HepG2 (cell line): Measurements from ENCODE around the gene BMF. TPM values are rescaled to one million over a fixed set of nuclear protein-coding genes. Genes with fewer than 3 reads are reported as not detected.

Experiments
- ATAC-seq: fragments of 200-7000 bp; cut with Tn5 transposase; 3 replicates; pipeline ENCODE4 v1.9.1; 2020; ENCODE audit warnings: mild to moderate bottlenecking, moderate library complexity
- BruUV-seq: library from RNA; stranded (reverse); fragments of 400-500 nt; replicated peaks from 2 replicates; lab custom pipeline; 2021; lab: Mats Ljungman, UMichigan
- CTCF ChIA-PET: fragments of 300-600 bp; formaldehyde crosslinking; extraction: SDS; loops from one replicate; lab custom pipeline; 2021; ENCODE audit warnings: low total read pairs, inconsistent platforms, low intra/inter-chr PET ratio; lab: Yijun Ruan, JAX
- POLR2A ChIA-PET: fragments of 350-600 bp; sonication (Branson Sonifier 250); formaldehyde crosslinking; loops from one replicate; lab custom pipeline; 2020; ENCODE audit warnings: antibody characterized with exemption, inconsistent platforms; lab: Yijun Ruan, JAX
- DNase-seq: peaks from one replicate; pipeline ENCODE4 v3.0.0-alpha.2; 2015; ENCODE audit warnings: low spot score
- FAIRE-seq: peaks from 3 replicates; lab custom pipeline; 2011; peaks lifted over from hg19 to GRCh38; lab: Jason Lieb, UNC
- H2AFZ ChIP-seq: one replicate; pipeline ENCODE4 v1.6.1; 2011; ENCODE audit warnings: low read length, inconsistent platforms
- H3K27ac ChIP-seq: fragments of 300-600 bp; 3 replicates; pipeline ENCODE4 v1.8.0; 2011; ENCODE audit warnings: mixed run types, mild to moderate bottlenecking, mixed read lengths, low read length, inconsistent platforms; ENCODE audit not compliant: insufficient read depth; ENCODE audit errors: extremely low read length
- H3K27me3 ChIP-seq, 2 experiments: fragments of 200-600 bp in 1 of 2; 2 replicates in 1 of 2; 3 replicates in 1 of 2; pipeline versions ENCODE4 v1.6.0 to v1.8.0; 2011; ENCODE audit warnings: low read length in 2 of 2, mild to moderate bottlenecking in 2 of 2, moderate library complexity in 2 of 2, inconsistent platforms in 1 of 2; ENCODE audit not compliant: insufficient read depth in 2 of 2, control insufficient read depth in 1 of 2
- H3K36me3 ChIP-seq, 2 experiments: fragments of 200-600 bp in 1 of 2; replicated peaks in 1 of 2; 2 replicates in 1 of 2; 3 replicates in 1 of 2; pipeline versions ENCODE4 v1.5.1 to v1.8.0; 2011; ENCODE audit warnings: low read length in 2 of 2, inconsistent platforms in 1 of 2; ENCODE audit not compliant: insufficient read depth in 2 of 2, control insufficient read depth in 1 of 2
- H3K4me1 ChIP-seq: 2 replicates; pipeline ENCODE4 v1.5.1; 2012; ENCODE audit warnings: low read length, inconsistent platforms; ENCODE audit not compliant: insufficient read depth
- H3K4me2 ChIP-seq: 2 replicates; pipeline ENCODE4 v1.6.0; 2011; ENCODE audit warnings: low read depth, low read length, inconsistent platforms
- H3K4me3 ChIP-seq, 3 experiments: fragments of 200-600 bp in 1 of 3; sonication (generic), shearing (Covaris generic) in 1 of 3; replicated peaks in 1 of 3; 2 replicates each; pipeline ENCODE4 v1.5.1; 2011 to 2016; ENCODE audit warnings: low read length in 3 of 3, inconsistent platforms in 2 of 3, low read depth in 2 of 3, mild to moderate bottlenecking in 2 of 3, control low read depth in 1 of 3, mixed read lengths in 1 of 3; ENCODE audit not compliant: insufficient read depth in 1 of 3
- H3K79me2 ChIP-seq: one replicate; pipeline ENCODE4 v1.6.1; 2011; ENCODE audit warnings: low read length, inconsistent platforms; ENCODE audit not compliant: insufficient read depth
- H3K9ac ChIP-seq: 2 replicates; pipeline ENCODE4 v1.6.0; 2011; ENCODE audit warnings: mild to moderate bottlenecking, low read depth, low read length, inconsistent platforms; ENCODE audit not compliant: insufficient read depth
- H3K9me3 ChIP-seq: 2 replicates; pipeline ENCODE4 v1.5.1; 2012; ENCODE audit warnings: mild to moderate bottlenecking, low read length
- H4K20me1 ChIP-seq: 2 replicates; pipeline ENCODE4 v1.6.0; 2011; ENCODE audit warnings: inconsistent platforms, mild to moderate bottlenecking, low read length, moderate library complexity; ENCODE audit not compliant: insufficient read depth
- BCLAF1 ChIP-seq: fragments of 450-650 bp; IDR thresholded peaks from 2 replicates; pipeline ENCODE4 v1.6.1; 2017; ENCODE audit warnings: mild to moderate bottlenecking
- CENPX ChIP-seq: sonication (generic); formaldehyde crosslinking; IDR thresholded peaks from 2 replicates; pipeline ENCODE4 v1.9.0; 2021; ENCODE audit warnings: mild to moderate bottlenecking, missing genetic modification reagents, moderate library complexity
- CHD4 ChIP-seq: fragments of 200-600 bp; sonication (generic); IDR thresholded peaks from 2 replicates; pipeline ENCODE4 v1.7.0; 2017; ENCODE audit warnings: mild to moderate bottlenecking, low read length, borderline replicate concordance
- SATB2 ChIP-seq: sonication (generic); formaldehyde crosslinking; IDR thresholded peaks from 2 replicates; pipeline ENCODE4 v1.5.0; 2020; ENCODE audit warnings: missing genetic modification reagents
- TOE1 ChIP-seq: sonication (generic); formaldehyde crosslinking; IDR thresholded peaks from 2 replicates; pipeline ENCODE4 v1.4.0; 2020; ENCODE audit warnings: mild to moderate bottlenecking, missing genetic modification reagents
- ZNF749 ChIP-seq: sonication (generic); formaldehyde crosslinking; IDR thresholded peaks from 2 replicates; pipeline ENCODE4 v1.8.0; 2022; ENCODE audit warnings: mild to moderate bottlenecking, missing genetic modification reagents, moderate library complexity, borderline replicate concordance
- WGBS: methylation state at CpG from one replicate; pipeline ENCODE4 v1.1.6; 2017; ENCODE audit warnings: low lambda C conversion rate; 5-methylcytosine and 5-hydroxymethylcytosine counted together
- in situ Hi-C: cut with HindIII; loops from 2 replicates; pipeline ENCODE4 v1.10.0; 2017; ENCODE audit warnings: low pct_unique_long_range_greater_than_20kb; ENCODE audit not compliant: extremely low pct_ligation_motif_present
- intact Hi-C: fragments of 100-400 bp; cut with micrococcal nuclease; formaldehyde crosslinking; loops from one replicate; pipeline ENCODE4 v1.10.0; 2022; ENCODE audit not compliant: unreplicated experiment
- polyA plus RNA-seq, 8 experiments: library from polyadenylated mRNA; depleted of rRNA in 3 of 8; stranded (reverse) in 7 of 8; unstranded in 1 of 8; fragments of >200 nt; fragmentation: Illumina TruSeq in 4 of 8; extraction: Trizol in 4 of 8; gene quantifications; 2 replicates each; pipeline versions ENCODE4 v1.2.1 to v1.2.3, GENCODE V29; 2011 to 2016; ENCODE audit warnings: low read depth in 4 of 8, missing spikeins in 1 of 8, mixed read lengths in 1 of 8; ENCODE audit not compliant: insufficient read depth in 1 of 8
- total RNA-seq, 5 experiments: library from RNA; depleted of rRNA; stranded (reverse); fragments of >200 nt; fragmentation: Illumina TruSeq; extraction: Trizol; gene quantifications; 2 replicates each; pipeline ENCODE4 v1.2.3, GENCODE V29; 2016; ENCODE audit warnings: low read depth in 1 of 5
- TF ChIP-seq, protein P1 (sequence below): IDR thresholded peaks from 2 replicates; pipeline ENCODE4 v1.6.1; 2016; ENCODE audit warnings: missing biosample characterization, missing genetic modification reagents, low read depth
- TF ChIP-seq, protein P2 (sequence below): IDR thresholded peaks from 2 replicates; pipeline ENCODE4 v1.6.1; 2018; ENCODE audit warnings: missing genetic modification reagents
- TF ChIP-seq, protein P3 (sequence below): sonication (generic); formaldehyde crosslinking; IDR thresholded peaks from 2 replicates; pipeline ENCODE4 v1.5.0; 2020; ENCODE audit warnings: mild to moderate bottlenecking, missing genetic modification reagents

BMF gene
- total and polyA plus RNA-seq, 2 of the 13 experiments (the other 11 are each of a cell fraction or from before 2014, with no cell fraction given): 8.7 to 15.9 TPM

- H3K9me3 ChIP-seq: no peaks in the 10 kb centered on the region
- TF ChIP-seq, protein P1, sequence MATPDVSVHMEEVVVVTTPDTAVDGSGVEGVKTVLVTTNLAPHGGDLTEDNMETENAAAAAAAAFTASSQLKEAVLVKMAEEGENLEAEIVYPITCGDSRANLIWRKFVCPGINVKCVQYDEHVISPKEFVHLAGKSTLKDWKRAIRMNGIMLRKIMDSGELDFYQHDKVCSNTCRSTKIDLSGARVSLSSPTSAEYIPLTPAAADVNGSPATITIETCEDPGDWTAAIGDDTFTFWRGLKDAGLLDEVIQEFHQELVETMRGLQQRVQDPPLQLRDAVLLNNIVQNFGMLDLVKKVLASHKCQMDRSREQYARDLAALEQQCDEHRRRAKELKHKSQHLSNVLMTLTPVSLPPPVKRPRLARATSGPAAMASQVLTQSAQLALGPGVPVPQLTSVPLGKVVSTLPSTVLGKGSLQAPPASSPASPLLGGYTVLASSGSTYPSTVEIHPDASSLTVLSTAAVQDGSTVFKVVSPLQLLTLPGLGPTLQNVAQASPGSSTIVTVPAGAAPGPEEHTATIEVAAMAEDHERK: no peak
- 0 out of 2 replicates have a peak, but pooled peaks have one; percentile 24 for TF ChIP-seq SATB2
- TF ChIP-seq, all 625 proteins: peak for 1
- Histone ChIP-seq H3K9ac (no peak overlapping the region), H3K27ac (no peak overlapping the region), H4K20me1 (no peaks in the 10 kb centered on the region), H2AFZ (no peak overlapping the region), H3K4me2 (no peak overlapping the region), H3K4me3 (no peak overlapping the region), H3K27me3 (peaks cover 0 to 9% of the 10 kb centered on the region in 2 experiments; a peak in 2 of 5 replicates), H3K36me3 (no peaks in the 10 kb centered on the region), H3K4me1 (peaks cover under 1% of the 10 kb centered on the region; the same call in 1 of the 2 replicates), H3K79me2 (no peaks in the 10 kb centered on the region)
- POLR2A ChIA-PET: no interaction called here
- intact Hi-C loops (no loop called here), in situ Hi-C loops (no loop called here)
- CTCF ChIA-PET: no interaction called here
- no TSS peak for BruUV-seq
- no peak for FAIRE-seq
- ATAC-seq: peak; percentile 42; the same call in 2 of the 3 replicates
- DNase-seq: no peak
- WGBS: 52% methylated on average over 19 of the region's 19 CpGs
Observed at GRCh38 chr15:40130799-40131502, 22.3 kb upstream of the BMF start.

DNA sequence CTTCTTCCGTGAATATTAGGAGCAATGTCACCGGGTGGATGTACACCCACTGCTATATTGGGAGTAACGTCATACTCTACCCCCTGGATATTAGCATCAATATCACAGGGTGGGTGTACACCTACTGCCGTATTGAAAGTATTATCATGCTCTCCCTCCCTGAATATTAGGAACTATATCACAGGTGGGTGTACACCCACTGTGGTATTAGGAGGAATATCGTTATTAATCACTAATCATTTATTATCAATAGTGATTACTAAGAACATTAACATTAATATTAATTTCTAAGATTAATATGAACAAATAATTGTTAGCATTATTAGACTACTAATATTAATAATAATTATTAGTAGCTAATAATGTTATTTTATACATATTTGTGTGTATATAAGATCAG, 21.4 kb upstream of the BMF start:
- H3K9ac ChIP-seq: no peak overlapping the region
- no peaks in the 10 kb centered on the region for H3K36me3 ChIP-seq
- no peak overlapping the region for H2AFZ ChIP-seq
- H3K79me2 ChIP-seq: no peaks in the 10 kb centered on the region
- FAIRE-seq (no peak), DNase-seq (no peak), ATAC-seq (no peak)
- intact Hi-C loops (no loop called here), in situ Hi-C loops (no loop called here)
- H3K9me3 ChIP-seq: no peaks in the 10 kb centered on the region
- no peak overlapping the region for H3K4me2 ChIP-seq
- 7% methylated on average over 5 of the region's 5 CpGs for WGBS
- no peaks in the 10 kb centered on the region for H3K4me1 ChIP-seq
- BruUV-seq: no TSS peak
- no peak overlapping the region for H3K27ac ChIP-seq
- H3K27me3 ChIP-seq: peaks cover 0 to 9% of the 10 kb centered on the region in 2 experiments; a peak in 2 of 5 replicates
- no peaks in the 10 kb centered on the region for H4K20me1 ChIP-seq
- ChIA-PET POLR2A (no interaction called here), CTCF (no interaction called here)
- H3K4me3 ChIP-seq: no peak overlapping the region
- TF ChIP-seq BCLAF1 (no peak), TOE1 (CRISPR knock-in tag) (no peak), ZNF749 (no peak), CENPX (CRISPR knock-in tag) (no peak), CHD4 (no peak)
- TF ChIP-seq, protein P2, sequence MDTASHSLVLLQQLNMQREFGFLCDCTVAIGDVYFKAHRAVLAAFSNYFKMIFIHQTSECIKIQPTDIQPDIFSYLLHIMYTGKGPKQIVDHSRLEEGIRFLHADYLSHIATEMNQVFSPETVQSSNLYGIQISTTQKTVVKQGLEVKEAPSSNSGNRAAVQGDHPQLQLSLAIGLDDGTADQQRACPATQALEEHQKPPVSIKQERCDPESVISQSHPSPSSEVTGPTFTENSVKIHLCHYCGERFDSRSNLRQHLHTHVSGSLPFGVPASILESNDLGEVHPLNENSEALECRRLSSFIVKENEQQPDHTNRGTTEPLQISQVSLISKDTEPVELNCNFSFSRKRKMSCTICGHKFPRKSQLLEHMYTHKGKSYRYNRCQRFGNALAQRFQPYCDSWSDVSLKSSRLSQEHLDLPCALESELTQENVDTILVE: no peak
- TF ChIP-seq, protein P3, sequence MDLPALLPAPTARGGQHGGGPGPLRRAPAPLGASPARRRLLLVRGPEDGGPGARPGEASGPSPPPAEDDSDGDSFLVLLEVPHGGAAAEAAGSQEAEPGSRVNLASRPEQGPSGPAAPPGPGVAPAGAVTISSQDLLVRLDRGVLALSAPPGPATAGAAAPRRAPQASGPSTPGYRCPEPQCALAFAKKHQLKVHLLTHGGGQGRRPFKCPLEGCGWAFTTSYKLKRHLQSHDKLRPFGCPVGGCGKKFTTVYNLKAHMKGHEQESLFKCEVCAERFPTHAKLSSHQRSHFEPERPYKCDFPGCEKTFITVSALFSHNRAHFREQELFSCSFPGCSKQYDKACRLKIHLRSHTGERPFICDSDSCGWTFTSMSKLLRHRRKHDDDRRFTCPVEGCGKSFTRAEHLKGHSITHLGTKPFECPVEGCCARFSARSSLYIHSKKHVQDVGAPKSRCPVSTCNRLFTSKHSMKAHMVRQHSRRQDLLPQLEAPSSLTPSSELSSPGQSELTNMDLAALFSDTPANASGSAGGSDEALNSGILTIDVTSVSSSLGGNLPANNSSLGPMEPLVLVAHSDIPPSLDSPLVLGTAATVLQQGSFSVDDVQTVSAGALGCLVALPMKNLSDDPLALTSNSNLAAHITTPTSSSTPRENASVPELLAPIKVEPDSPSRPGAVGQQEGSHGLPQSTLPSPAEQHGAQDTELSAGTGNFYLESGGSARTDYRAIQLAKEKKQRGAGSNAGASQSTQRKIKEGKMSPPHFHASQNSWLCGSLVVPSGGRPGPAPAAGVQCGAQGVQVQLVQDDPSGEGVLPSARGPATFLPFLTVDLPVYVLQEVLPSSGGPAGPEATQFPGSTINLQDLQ (CRISPR knock-in tag): no peak
